Stimulated activated CD4-positive, alpha-beta T cell treated with anti-CD3 and anti-CD28 coated beads, Interleukin-1b, Interleukin-23, amount 100 ng/mL, for 1 hour (primary cell): ENCODE results near the gene KRTAP15-1.

Experiments
- DNase-seq, 2 donors: peaks; one replicate each; pipeline ENCODE4 v3.0.0-alpha.2; 2020; ENCODE audit warnings: low read depth in 2 of 2

KRTAP15-1 gene

GRCh38 chr21:30487336-30487735, 47.3 kb downstream of the KRTAP15-1 start, which contains the start of gene KRTAP19-2:
Gene KRTAP19-2 (minus strand): TSS chr21:30487436. CDS start chr21:30487348, 88 bp downstream.
- no peak for DNase-seq
